Trophoblast cell (in vitro differentiated cells and primary cell): ENCODE results near the gene GAGE13.
"Not testable (repeated sequence)": the region's sequence is repeated elsewhere in the genome, so short reads cannot be mapped to it uniquely, and the experiment has no call there.

Experiments used
- DNase-seq, 2 donors: peaks; one replicate each; pipeline ENCODE4 v3.0.0-alpha.2; 2016
- H2AFZ ChIP-seq: 2 replicates; pipeline ENCODE4 v1.6.1; 2013; ENCODE audit warnings: low read length, moderate library complexity, mild to moderate bottlenecking; ENCODE audit not compliant: insufficient read depth, poor library complexity
- H2AK5ac ChIP-seq: 2 replicates; pipeline ENCODE4 v1.6.1; 2013; ENCODE audit warnings: mild to moderate bottlenecking, low read length
- H2BK120ac ChIP-seq: 2 replicates; pipeline ENCODE4 v1.6.1; 2013; ENCODE audit warnings: low read length, mild to moderate bottlenecking, moderate library complexity; ENCODE audit not compliant: insufficient read depth, poor library complexity
- H2BK12ac ChIP-seq: 2 replicates; pipeline ENCODE4 v1.6.1; 2013; ENCODE audit warnings: mild to moderate bottlenecking, low read length, moderate library complexity
- H2BK5ac ChIP-seq: 2 replicates; pipeline ENCODE4 v1.6.1; 2013; ENCODE audit warnings: low read length, low read depth, moderate library complexity, mild to moderate bottlenecking; ENCODE audit not compliant: poor library complexity
- H3K14ac ChIP-seq: 2 replicates; pipeline ENCODE4 v1.6.1; 2013; ENCODE audit warnings: mild to moderate bottlenecking, low read length
- H3K18ac ChIP-seq: 2 replicates; pipeline ENCODE4 v1.6.1; 2013; ENCODE audit warnings: mild to moderate bottlenecking, low read length
- H3K23ac ChIP-seq: 2 replicates; pipeline ENCODE4 v1.6.1; 2013; ENCODE audit warnings: low read length
- H3K27ac ChIP-seq: 2 replicates; pipeline ENCODE4 v1.5.1; 2013; ENCODE audit warnings: low read depth, mild to moderate bottlenecking, inconsistent platforms, low read length, moderate library complexity
- H3K27me3 ChIP-seq: 2 replicates; pipeline ENCODE4 v1.6.1; 2013; ENCODE audit warnings: inconsistent platforms, mild to moderate bottlenecking, low read length, moderate library complexity; ENCODE audit not compliant: insufficient read depth
- H3K36me3 ChIP-seq, 2 experiments: 1 replicate in 1 of 2; 2 replicates in 1 of 2; pipeline ENCODE4 v1.6.1; 2013; ENCODE audit warnings: low read length in 2 of 2, mild to moderate bottlenecking in 2 of 2, moderate library complexity in 1 of 2; ENCODE audit not compliant: insufficient read depth in 2 of 2, control insufficient read depth in 1 of 2
- H3K4ac ChIP-seq: 2 replicates; pipeline ENCODE4 v1.6.1; 2013; ENCODE audit warnings: low read depth, mild to moderate bottlenecking, low read length, moderate library complexity
- H3K4me1 ChIP-seq, 2 experiments: 1 replicate in 1 of 2; 2 replicates in 1 of 2; pipeline ENCODE4 v1.6.1; 2013; ENCODE audit warnings: low read length in 2 of 2, mild to moderate bottlenecking in 2 of 2, moderate library complexity in 1 of 2; ENCODE audit not compliant: insufficient read depth in 2 of 2, control insufficient read depth in 1 of 2
- H3K4me2 ChIP-seq: 2 replicates; pipeline ENCODE4 v1.6.1; 2013; ENCODE audit warnings: inconsistent platforms, mild to moderate bottlenecking, low read length, moderate library complexity
- H3K4me3 ChIP-seq: 2 replicates; pipeline ENCODE4 v1.5.1; 2013; ENCODE audit warnings: mild to moderate bottlenecking, low read depth, low read length, inconsistent platforms
- H3K79me1 ChIP-seq: one replicate; pipeline ENCODE4 v1.6.1; 2013; ENCODE audit warnings: low read length
- H3K79me2 ChIP-seq: 2 replicates; pipeline ENCODE4 v1.6.1; 2013; ENCODE audit warnings: low read length, mild to moderate bottlenecking; ENCODE audit not compliant: control insufficient read depth, insufficient read depth, poor library complexity
- H3K9ac ChIP-seq: 2 replicates; pipeline ENCODE4 v1.6.1; 2013; ENCODE audit warnings: mild to moderate bottlenecking, low read length
- H3K9me3 ChIP-seq: 2 replicates; pipeline ENCODE4 v1.6.1; 2013; ENCODE audit warnings: low read depth, mild to moderate bottlenecking, control low read depth, inconsistent platforms, low read length; ENCODE audit not compliant: insufficient read depth
- H4K12ac ChIP-seq: 2 replicates; pipeline ENCODE4 v1.6.1; 2013; ENCODE audit warnings: low read depth, mild to moderate bottlenecking, low read length, moderate library complexity
- H4K8ac ChIP-seq: 2 replicates; pipeline ENCODE4 v1.6.1; 2013; ENCODE audit warnings: low read depth, mild to moderate bottlenecking, low read length, moderate library complexity
- H4K91ac ChIP-seq: one replicate; pipeline ENCODE4 v1.6.1; 2013; ENCODE audit warnings: low read depth, mild to moderate bottlenecking, low read length, moderate library complexity
- WGBS: extraction: QIAGEN DNeasy Blood & Tissue Kit; methylation state at CpG from one replicate; pipeline ENCODE4 v1.1.7; 2013; ENCODE audit warnings: missing lambda C conversion rate; ENCODE audit not compliant: insufficient read length, insufficient coverage; ENCODE audit errors: extremely low coverage; 5-methylcytosine and 5-hydroxymethylcytosine counted together

Gene GAGE13

GRCh38 chrX:49323735-49324134, 7.6 kb upstream of the GAGE13 start:
- H3K18ac ChIP-seq, H3K79me2 ChIP-seq, H3K9ac ChIP-seq, H2BK5ac ChIP-seq, H3K27ac ChIP-seq, H2BK120ac ChIP-seq, DNase-seq, H3K14ac ChIP-seq, H3K9me3 ChIP-seq, H2BK12ac ChIP-seq, H3K4me2 ChIP-seq, H2AK5ac ChIP-seq, H3K23ac ChIP-seq, H4K91ac ChIP-seq, H3K4ac ChIP-seq, H3K27me3 ChIP-seq, H3K36me3 ChIP-seq, H3K79me1 ChIP-seq, H3K4me1 ChIP-seq, H3K4me3 ChIP-seq, H2AFZ ChIP-seq, H4K8ac ChIP-seq, H4K12ac ChIP-seq: not testable (repeated sequence)
- WGBS: no CpG with 5 or more reads among the region's 7 CpGs

- not testable (repeated sequence) for H3K27me3 ChIP-seq, H3K4me1 ChIP-seq, H3K14ac ChIP-seq, H3K4me2 ChIP-seq, H3K9me3 ChIP-seq, H2BK12ac ChIP-seq, DNase-seq, H3K79me2 ChIP-seq, H3K79me1 ChIP-seq, H2AK5ac ChIP-seq, H3K23ac ChIP-seq, H3K4ac ChIP-seq, H3K27ac ChIP-seq, H3K18ac ChIP-seq, H4K91ac ChIP-seq, H4K12ac ChIP-seq, H4K8ac ChIP-seq, H3K9ac ChIP-seq, H2BK120ac ChIP-seq, H3K4me3 ChIP-seq, H3K36me3 ChIP-seq, H2BK5ac ChIP-seq, H2AFZ ChIP-seq
- no CpG with 5 or more reads among the region's 11 CpGs for WGBS
Measured at GRCh38 chrX:49330421-49330820, 961 bp upstream of the GAGE13 start.

GRCh38 chrX:49331841-49332240, 459 bp downstream of the GAGE13 start:
- not testable (repeated sequence) for H3K9me3 ChIP-seq, H3K79me2 ChIP-seq, H3K27me3 ChIP-seq, H3K27ac ChIP-seq, H2AK5ac ChIP-seq, H4K91ac ChIP-seq, H3K23ac ChIP-seq, H3K4me2 ChIP-seq, H2AFZ ChIP-seq, H2BK120ac ChIP-seq, H3K4me1 ChIP-seq, H3K79me1 ChIP-seq, H2BK12ac ChIP-seq, H3K9ac ChIP-seq, H4K12ac ChIP-seq, H2BK5ac ChIP-seq, H3K18ac ChIP-seq, H3K36me3 ChIP-seq, H3K4me3 ChIP-seq, H3K4ac ChIP-seq, DNase-seq, H3K14ac ChIP-seq, H4K8ac ChIP-seq
- WGBS: no CpG with 5 or more reads among the region's 26 CpGs

- H2AK5ac ChIP-seq, H3K9ac ChIP-seq, H3K36me3 ChIP-seq, H3K9me3 ChIP-seq, H4K12ac ChIP-seq, H3K4me3 ChIP-seq, H4K8ac ChIP-seq, H3K14ac ChIP-seq, H2BK120ac ChIP-seq, H3K4me2 ChIP-seq, H3K27me3 ChIP-seq, H4K91ac ChIP-seq, H3K79me2 ChIP-seq, H3K23ac ChIP-seq, H3K79me1 ChIP-seq, H2BK5ac ChIP-seq, H3K18ac ChIP-seq, H3K27ac ChIP-seq, H2BK12ac ChIP-seq, H2AFZ ChIP-seq, DNase-seq, H3K4ac ChIP-seq, H3K4me1 ChIP-seq: not testable (repeated sequence)
- no CpG with 5 or more reads among the region's 24 CpGs for WGBS
Measured at GRCh38 chrX:49341449-49341848, 10.1 kb downstream of the GAGE13 start.
